ENCODE results near the gene NCEH1. TPM values are rescaled to one million over a fixed set of nuclear protein-coding genes. Genes with fewer than 3 reads are reported as not detected.

NCEH1 gene
- total and polyA plus RNA-seq, 2 of the 13 experiments (the other 11 are each of a cell fraction or from before 2014, with no cell fraction given) = 12.9 to 21.4 TPM

GRCh38 chr3:172697558-172697957 is 13.3 kb downstream of the NCEH1 start:
- no TSS peak for BruUV-seq (replicated peaks)
- Histone ChIP-seq H3K4me2 (ENCODE audit: low read depth, low read length) (peak overlapping the region; percentile 61), H3K9ac (ENCODE audit: insufficient read depth, low read depth, low read length) (0 out of 2 replicates have a peak overlapping the region, but pooled peaks have one; percentile 37), H4K20me1 (ENCODE audit: insufficient read depth, low read length) (no peaks in the 10 kb centered on the region), H3K4me3 (replicated peaks in 1 of 3; ENCODE audit: insufficient read depth in 1 of 3, low read depth in 2 of 3, low read length in 3 of 3) (peak overlapping the region in 1 of 3 experiments; percentile 19; a peak in 1 of 6 replicates), H3K36me3 (replicated peaks in 1 of 2; ENCODE audit: control insufficient read depth in 1 of 2, insufficient read depth in 2 of 2, low read length in 2 of 2) (peaks cover 0 to 3% of the 10 kb centered on the region in 2 experiments; a peak in 2 of 5 replicates), H3K79me2 (ENCODE audit: insufficient read depth, low read length) (peaks cover 76% of the 10 kb centered on the region), H3K27ac (ENCODE audit: extremely low read length, insufficient read depth, low read length) (peak overlapping the region; percentile 85), H3K27me3 (ENCODE audit: control insufficient read depth in 1 of 2, insufficient read depth in 2 of 2, low read length in 2 of 2) (no peaks in the 10 kb centered on the region), H2AFZ (ENCODE audit: low read length) (no peak overlapping the region), H3K4me1 (ENCODE audit: insufficient read depth, low read length) (peaks cover 96% of the 10 kb centered on the region), H3K9me3 (ENCODE audit: low read length) (no peaks in the 10 kb centered on the region)
- DNase-seq (ENCODE audit: low spot score) (peak; percentile 28), ATAC-seq (peak; percentile 65), FAIRE-seq (peak; percentile 85)
- in situ Hi-C loops (cut with HindIII; ENCODE audit: extremely low pct_ligation_motif_present, low pct_unique_long_range_greater_than_20kb) (no loop called here), intact Hi-C loops (cut with micrococcal nuclease; ENCODE audit: unreplicated experiment) (loop anchor here (2.0 kb wide), 1 partner anchor 13 kb away; the partner anchor contains the start of gene NCEH1)
- CTCF ChIA-PET (ENCODE audit: low intra/inter-chr PET ratio, low total read pairs) = no interaction called here
- WGBS (ENCODE audit: low lambda C conversion rate) = 30% methylated on average over 1 of the region's 1 CpG
- POLR2A ChIA-PET = interaction anchor here (2.5 to 2.8 kb wide), 2 partner anchors 11 to 14 kb away, joined by 11 to 15 read pairs; partner anchors contain the start of gene NCEH1
- TF ChIP-seq HNF4G (IDR thresholded peaks at IDR 0.05; ENCODE audit: borderline replicate concordance, low read depth, low read length) = peak; percentile 79
- TF ChIP-seq HNF4G (CRISPR knock-in tag; IDR thresholded peaks at IDR 0.05; ENCODE audit: borderline replicate concordance, low read depth) = no peak
- no peak for TF ChIP-seq PAF1 (CRISPR knock-in tag; IDR thresholded peaks at IDR 0.05)
- TF ChIP-seq HOXA3 (CRISPR knock-in tag; IDR thresholded peaks at IDR 0.05) = peak; percentile 47; the same call in 1 of the 2 replicates
- no peak for TF ChIP-seq THAP7 (CRISPR knock-in tag; IDR thresholded peaks at IDR 0.05)
- 0 out of 2 replicates have a peak, but pooled peaks have one; percentile 11 for TF ChIP-seq CEBPG (CRISPR knock-in tag; IDR thresholded peaks at IDR 0.05)
- no peak for TF ChIP-seq SNAPC5 (CRISPR knock-in tag; IDR thresholded peaks at IDR 0.05; ENCODE audit: borderline replicate concordance)
- TF ChIP-seq TEF (CRISPR knock-in tag; IDR thresholded peaks at IDR 0.05) = no peak
- TF ChIP-seq ESRRA (CRISPR knock-in tag; IDR thresholded peaks at IDR 0.05; ENCODE audit: low read depth) = 0 out of 2 replicates have a peak, but pooled peaks have one; percentile 32
- no peak for TF ChIP-seq NFYC (CRISPR knock-in tag; IDR thresholded peaks at IDR 0.05)
- TF ChIP-seq ZNF644 (CRISPR knock-in tag; IDR thresholded peaks at IDR 0.05; ENCODE audit: low read depth) = peak; percentile 40; the same call in 1 of the 2 replicates
- peak; percentile 61; the same call in 1 of the 2 replicates for TF ChIP-seq ZNF263 (CRISPR knock-in tag; IDR thresholded peaks at IDR 0.05)
- no peak for TF ChIP-seq GFI1 (CRISPR knock-in tag; IDR thresholded peaks at IDR 0.05; ENCODE audit: borderline replicate concordance)
- TF ChIP-seq, protein P1, sequence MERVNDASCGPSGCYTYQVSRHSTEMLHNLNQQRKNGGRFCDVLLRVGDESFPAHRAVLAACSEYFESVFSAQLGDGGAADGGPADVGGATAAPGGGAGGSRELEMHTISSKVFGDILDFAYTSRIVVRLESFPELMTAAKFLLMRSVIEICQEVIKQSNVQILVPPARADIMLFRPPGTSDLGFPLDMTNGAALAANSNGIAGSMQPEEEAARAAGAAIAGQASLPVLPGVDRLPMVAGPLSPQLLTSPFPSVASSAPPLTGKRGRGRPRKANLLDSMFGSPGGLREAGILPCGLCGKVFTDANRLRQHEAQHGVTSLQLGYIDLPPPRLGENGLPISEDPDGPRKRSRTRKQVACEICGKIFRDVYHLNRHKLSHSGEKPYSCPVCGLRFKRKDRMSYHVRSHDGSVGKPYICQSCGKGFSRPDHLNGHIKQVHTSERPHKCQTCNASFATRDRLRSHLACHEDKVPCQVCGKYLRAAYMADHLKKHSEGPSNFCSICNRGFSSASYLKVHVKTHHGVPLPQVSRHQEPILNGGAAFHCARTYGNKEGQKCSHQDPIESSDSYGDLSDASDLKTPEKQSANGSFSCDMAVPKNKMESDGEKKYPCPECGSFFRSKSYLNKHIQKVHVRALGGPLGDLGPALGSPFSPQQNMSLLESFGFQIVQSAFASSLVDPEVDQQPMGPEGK (CRISPR knock-in tag; IDR thresholded peaks at IDR 0.05) = 0 out of 2 replicates have a peak, but pooled peaks have one; percentile 4
- TF ChIP-seq NR2C2 (CRISPR knock-in tag; IDR thresholded peaks at IDR 0.05; ENCODE audit: borderline replicate concordance) = peak; percentile 34; the same call in 1 of the 2 replicates
- TF ChIP-seq RBM39 (IDR thresholded peaks at IDR 0.05; ENCODE audit: low read depth, low read length, poor library complexity, severe bottlenecking) = no peak
- TF ChIP-seq ZNF747 (CRISPR knock-in tag; IDR thresholded peaks at IDR 0.05; ENCODE audit: borderline replicate concordance) = no peak
- TF ChIP-seq ZNF891 (CRISPR knock-in tag; IDR thresholded peaks at IDR 0.05) = no peak
- TF ChIP-seq ZNF512 (CRISPR knock-in tag; IDR thresholded peaks at IDR 0.05) = no peak
- TF ChIP-seq SALL1 (CRISPR knock-in tag; IDR thresholded peaks at IDR 0.05) = peak; percentile 20; the same call in 1 of the 2 replicates
- TF ChIP-seq ZNF768 (CRISPR knock-in tag; IDR thresholded peaks at IDR 0.05) = no peak
